K562 (cell line): ENCODE data around the gene SP6. TPM values are rescaled to one million over a fixed set of nuclear protein-coding genes. Genes with fewer than 3 reads are reported as not detected.

Experiments used
- ATF4 ChIP-seq: fragments of 450-650 bp; formaldehyde crosslinking; IDR thresholded peaks from 2 replicates; pipeline ENCODE4 v1.4.0; 2022; ENCODE audit warnings: mild to moderate bottlenecking, moderate library complexity
- E2F4 ChIP-seq: sonication (generic); formaldehyde crosslinking; IDR thresholded peaks from 2 replicates; pipeline ENCODE4 v1.8.0; 2022; ENCODE audit warnings: mild to moderate bottlenecking, low read depth, missing genetic modification reagents
- EP400 ChIP-seq: fragments of 450-650 bp; IDR thresholded peaks from 2 replicates; pipeline ENCODE4 v1.6.1; 2017; ENCODE audit warnings: antibody characterized with exemption, mild to moderate bottlenecking, moderate library complexity
- FOXO4 ChIP-seq: fragments of 450-650 bp; formaldehyde crosslinking; IDR thresholded peaks from 2 replicates; pipeline ENCODE4 v1.4.0; 2020; ENCODE audit warnings: mild to moderate bottlenecking, moderate library complexity
- HDAC1 ChIP-seq, 2 experiments: fragments of 450-650 bp; IDR thresholded peaks; 2 replicates each; pipeline ENCODE4 v1.6.1; 2016 to 2017; ENCODE audit warnings: inconsistent platforms in 1 of 2, mild to moderate bottlenecking in 1 of 2, moderate library complexity in 1 of 2
- HMG20B ChIP-seq: fragments of 250-450 bp; sonication (Bioruptor Pico); IDR thresholded peaks from 2 replicates; pipeline ENCODE4 v1.5.0; 2021; ENCODE audit warnings: mild to moderate bottlenecking
- MCM5 ChIP-seq: fragments of 450-650 bp; IDR thresholded peaks from 2 replicates; pipeline ENCODE4 v1.6.1; 2016; ENCODE audit warnings: low read depth
- MTA3 ChIP-seq: fragments of 450-650 bp; formaldehyde crosslinking; IDR thresholded peaks from 2 replicates; pipeline ENCODE4 v1.6.1; 2017; ENCODE audit warnings: mild to moderate bottlenecking, borderline replicate concordance
- MYBL2 ChIP-seq, 2 experiments: fragments of 450-650 bp in 1 of 2; sonication (generic) in 1 of 2; formaldehyde crosslinking in 1 of 2; IDR thresholded peaks; 2 replicates each; pipeline versions ENCODE4 v1.6.1 to v1.8.1; 2017 to 2022; ENCODE audit warnings: borderline replicate concordance in 1 of 2, inconsistent platforms in 1 of 2, low read depth in 1 of 2, mild to moderate bottlenecking in 1 of 2, missing genetic modification reagents in 1 of 2, moderate library complexity in 1 of 2
- NFRKB ChIP-seq: fragments of 450-650 bp; IDR thresholded peaks from 2 replicates; pipeline ENCODE4 v1.6.1; 2016; ENCODE audit warnings: low read depth
- NFXL1 ChIP-seq: fragments of 450-650 bp; formaldehyde crosslinking; IDR thresholded peaks from 2 replicates; pipeline ENCODE4 v1.4.0; 2021; ENCODE audit warnings: mild to moderate bottlenecking
- NR4A1 ChIP-seq, 2 experiments: fragments of 250-450 bp in 1 of 2; fragments of 450-650 bp in 1 of 2; sonication (Bioruptor Pico) in 1 of 2; IDR thresholded peaks; 2 replicates each; pipeline versions ENCODE4 v1.4.0 to v1.6.1; 2016 to 2020; ENCODE audit warnings: mild to moderate bottlenecking in 2 of 2, missing compliant biosample characterization in 1 of 2, missing genetic modification characterization in 1 of 2, moderate library complexity in 1 of 2
- PRMT5 ChIP-seq: sonication (generic); formaldehyde crosslinking; IDR thresholded peaks from 2 replicates; pipeline ENCODE4 v1.5.0; 2020; ENCODE audit warnings: missing genetic modification reagents
- RAD51 ChIP-seq: fragments of 450-650 bp; IDR thresholded peaks from 2 replicates; pipeline ENCODE4 v1.7.1; 2016; ENCODE audit warnings: low read depth, mild to moderate bottlenecking, borderline replicate concordance
- SMAD1 ChIP-seq: fragments of 150-350 bp; IDR thresholded peaks from 2 replicates; pipeline ENCODE4 v1.6.1; 2014; ENCODE audit warnings: low read length, low read depth; ENCODE audit not compliant: partially characterized antibody
- SMAD4 ChIP-seq: fragments of 250-450 bp; sonication (Bioruptor Pico); conservative IDR thresholded peaks from 2 replicates; pipeline ENCODE4 v1.8.0; 2021; ENCODE audit warnings: inconsistent platforms, mild to moderate bottlenecking, moderate library complexity
- TAF7 ChIP-seq: fragments of 450-650 bp; IDR thresholded peaks from 2 replicates; pipeline ENCODE4 v1.6.1; 2016; ENCODE audit warnings: missing genetic modification characterization, missing compliant biosample characterization
- TCF3 ChIP-seq: sonication (generic); formaldehyde crosslinking; IDR thresholded peaks from 2 replicates; pipeline ENCODE4 v1.4.0; 2020; ENCODE audit warnings: mild to moderate bottlenecking, missing genetic modification reagents
- TCFL5 ChIP-seq: fragments of 250-450 bp; sonication (Bioruptor Pico); conservative IDR thresholded peaks from 2 replicates; pipeline ENCODE4 v1.6.1; 2021; ENCODE audit warnings: mild to moderate bottlenecking, moderate library complexity, matching md5 sums
- ZNF274 ChIP-seq: IDR thresholded peaks from 2 replicates; pipeline ENCODE4 v1.6.1; 2011; ENCODE audit warnings: low read depth, mild to moderate bottlenecking, low read length, moderate library complexity, borderline replicate concordance
- ZNF668 ChIP-seq: fragments of 250-450 bp; sonication (Bioruptor Pico); IDR thresholded peaks from 2 replicates; pipeline ENCODE4 v1.8.0; 2022; ENCODE audit warnings: mild to moderate bottlenecking, inconsistent platforms
- ZNF695 ChIP-seq: fragments of 450-650 bp; formaldehyde crosslinking; IDR thresholded peaks from 2 replicates; pipeline ENCODE4 v1.4.0; 2020; ENCODE audit warnings: mild to moderate bottlenecking, moderate library complexity
- ZNF79 ChIP-seq: fragments of 250-450 bp; sonication (Bioruptor Pico); IDR thresholded peaks from 2 replicates; pipeline ENCODE4 v1.4.0; 2020; ENCODE audit warnings: low read depth, mild to moderate bottlenecking, moderate library complexity
- polyA plus RNA-seq, 8 experiments: library from polyadenylated mRNA; depleted of rRNA in 4 of 8; stranded (reverse) in 5 of 8; unstranded in 3 of 8; fragments of >200 nt; fragmentation: Nextera tagmentation in 2 of 8; fragmentation: Illumina TruSeq in 1 of 8; extraction: Ambion mirVana in 2 of 8; extraction: Trizol in 1 of 8; gene quantifications; 2 replicates each; pipeline versions ENCODE4 v1.2.1 to v1.2.3, GENCODE V29; 2011 to 2014; ENCODE audit warnings: inconsistent platforms in 1 of 8, missing spikeins in 1 of 8
- total RNA-seq, 7 experiments: library from RNA; depleted of rRNA in 6 of 7; stranded (reverse); fragments of >200 nt in 6 of 7; fragmentation: Illumina TruSeq in 2 of 7; extraction: Trizol in 2 of 7; gene quantifications; 2 replicates each; pipeline versions ENCODE4 v1.2.1 to v1.2.3, GENCODE V29; 2011 to 2021; ENCODE audit warnings: low replicate concordance in 1 of 7
- TF ChIP-seq, protein P1 (sequence below): fragments of 450-650 bp; IDR thresholded peaks from 2 replicates; pipeline ENCODE4 v1.6.1; 2016

SP6 gene
- total and polyA plus RNA-seq, 9 of the 15 experiments (the other 6 are each of a cell fraction or from before 2014, with no cell fraction given), result 0.11 to 7.9 (median 2.2) TPM

DNA sequence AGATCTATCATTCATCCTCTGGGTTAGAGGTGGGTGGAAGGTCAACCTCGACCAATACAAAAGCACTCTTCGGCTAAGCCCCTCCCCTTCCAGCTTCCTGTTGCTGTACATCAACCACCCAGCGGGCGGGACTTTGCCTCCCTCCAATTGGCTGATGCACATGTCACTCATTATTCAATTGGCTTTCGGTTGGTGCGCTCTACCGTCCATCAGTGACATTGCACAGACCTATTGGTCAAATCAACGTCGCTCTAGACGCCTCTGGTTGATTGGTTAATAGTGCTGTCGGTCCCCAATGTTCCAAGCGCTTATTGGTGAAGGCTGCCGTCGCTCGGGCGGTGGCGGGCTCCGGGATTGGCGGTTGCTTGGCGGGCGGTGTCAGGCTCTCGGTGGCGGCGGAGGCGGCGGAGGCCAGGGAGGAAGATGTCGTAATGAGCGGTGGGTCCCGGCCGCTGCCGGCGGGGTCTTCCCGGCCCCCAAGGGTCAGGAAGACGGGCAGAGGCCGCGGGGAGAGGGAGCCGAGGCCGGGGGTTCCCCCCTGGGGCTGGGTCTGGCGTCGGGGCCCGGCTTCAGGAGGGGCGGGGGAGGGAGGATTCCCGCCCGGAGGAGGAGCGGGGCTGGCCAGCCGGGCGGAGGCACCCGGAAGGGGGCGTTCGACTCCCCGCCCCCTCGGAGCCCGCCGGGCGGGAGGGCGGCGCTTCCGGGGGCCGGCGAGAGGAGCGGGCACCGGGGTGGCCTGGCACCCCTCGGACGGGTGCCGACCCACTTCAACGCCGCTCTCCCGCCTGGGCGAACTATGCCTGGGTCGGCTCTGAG is 45.1 kb upstream of the SP6 start, which contains the start of gene SP2 (continued):
- TF ChIP-seq NFXL1 (CRISPR knock-in tag), result no peak
- no peak for TF ChIP-seq TCF3 (CRISPR knock-in tag)
- no peak for TF ChIP-seq TCFL5 (CRISPR knock-in tag)
- no peak for TF ChIP-seq HMG20B (CRISPR knock-in tag)
- peak; percentile 96; the same call in 1 of the 2 replicates for TF ChIP-seq MTA3
- TF ChIP-seq FOXO4 (CRISPR knock-in tag), result no peak
- TF ChIP-seq TAF7 (tag), result no peak
- TF ChIP-seq ZNF668 (CRISPR knock-in tag), result no peak
- no peak for TF ChIP-seq ZNF274
- 0 out of 2 replicates have a peak, but pooled peaks have one; percentile 23 for TF ChIP-seq ATF4 (CRISPR knock-in tag)
- TF ChIP-seq MYBL2 (IDR thresholded peaks at IDR 0.05; ENCODE audit: low read depth), result no peak
- no peak for TF ChIP-seq MYBL2 (CRISPR knock-in tag; IDR thresholded peaks at IDR 0.05; ENCODE audit: borderline replicate concordance)
- TF ChIP-seq EP400, result peak; percentile 87
- TF ChIP-seq PRMT5 (CRISPR knock-in tag), result no peak
- no peak for TF ChIP-seq SMAD1
- TF ChIP-seq, protein P1, sequence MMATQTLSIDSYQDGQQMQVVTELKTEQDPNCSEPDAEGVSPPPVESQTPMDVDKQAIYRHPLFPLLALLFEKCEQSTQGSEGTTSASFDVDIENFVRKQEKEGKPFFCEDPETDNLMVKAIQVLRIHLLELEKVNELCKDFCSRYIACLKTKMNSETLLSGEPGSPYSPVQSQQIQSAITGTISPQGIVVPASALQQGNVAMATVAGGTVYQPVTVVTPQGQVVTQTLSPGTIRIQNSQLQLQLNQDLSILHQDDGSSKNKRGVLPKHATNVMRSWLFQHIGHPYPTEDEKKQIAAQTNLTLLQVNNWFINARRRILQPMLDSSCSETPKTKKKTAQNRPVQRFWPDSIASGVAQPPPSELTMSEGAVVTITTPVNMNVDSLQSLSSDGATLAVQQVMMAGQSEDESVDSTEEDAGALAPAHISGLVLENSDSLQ, result peak; percentile 100
- no peak for TF ChIP-seq RAD51
- TF ChIP-seq MCM5, result no peak
- no peak for TF ChIP-seq ZNF695 (CRISPR knock-in tag)
- no peak; a peak in 1 of 4 replicates for TF ChIP-seq HDAC1 (IDR thresholded peaks at IDR 0.05)
- TF ChIP-seq E2F4 (CRISPR knock-in tag), result no peak
- TF ChIP-seq NFRKB, result peak; percentile 52; the same call in 1 of the 2 replicates
- peak; percentile 54; the same call in 1 of the 2 replicates for TF ChIP-seq SMAD4 (CRISPR knock-in tag)
- peak; percentile 86; the same call in 1 of the 2 replicates for TF ChIP-seq NR4A1 (CRISPR knock-in tag; IDR thresholded peaks at IDR 0.05)
- TF ChIP-seq NR4A1 (tag; IDR thresholded peaks at IDR 0.05), result no peak
- TF ChIP-seq ZNF79, result no peak
